Globus pallidus (tissue), 1 donor: Measurements from ENCODE around the gene EEA1.
A peak's percentile ranks its signal among the peaks of the same experiment; 100 is the strongest.
"Not testable (repeated sequence)": the region's sequence is repeated elsewhere in the genome, so short reads cannot be mapped to it uniquely, and the experiment has no call there.

ENCODE experiments used
- DNase-seq: peaks from one replicate; pipeline ENCODE4 v3.0.0-alpha.2; 2015; ENCODE audit warnings: low spot score

The EEA1 gene

GRCh38 chr12:92928962-92929915 is at the start of gene EEA1:
EEA1 (minus strand) TSS chr12:92929295; CDS start chr12:92929066, 229 bp downstream.
- DNase-seq: peak; percentile 98

GRCh38 chr12:92978607-92979006 is 49.5 kb upstream of the EEA1 start:
- no peak for DNase-seq

- DNase-seq: no peak
Measured at GRCh38 chr12:92977326-92977725, 48.2 kb upstream of the EEA1 start.

- no peak for DNase-seq
Measured at GRCh38 chr12:92974759-92975158, 45.7 kb upstream of the EEA1 start.

- DNase-seq: no peak
Measured at GRCh38 chr12:92973614-92974013, 44.5 kb upstream of the EEA1 start.

GRCh38 chr12:92971859-92972524 is 42.9 kb upstream of the EEA1 start:
- DNase-seq: no peak

- no peak for DNase-seq
Measured at GRCh38 chr12:92968176-92968813, 39.2 kb upstream of the EEA1 start.

GRCh38 chr12:92964378-92964777 is 35.3 kb upstream of the EEA1 start:
- DNase-seq: not testable (repeated sequence)

GRCh38 chr12:92961949-92962348 is 32.9 kb upstream of the EEA1 start:
- DNase-seq: no peak

GRCh38 chr12:92955997-92956663 is 27.0 kb upstream of the EEA1 start:
- no peak for DNase-seq

- DNase-seq: no peak
Measured at GRCh38 chr12:92953747-92954146, 24.7 kb upstream of the EEA1 start.

- no peak for DNase-seq
Measured at GRCh38 chr12:92952394-92952793, 23.3 kb upstream of the EEA1 start.

- DNase-seq: no peak
Measured at GRCh38 chr12:92951006-92951405, 21.9 kb upstream of the EEA1 start.

- no peak for DNase-seq
Measured at GRCh38 chr12:92950011-92950410, 20.9 kb upstream of the EEA1 start.

GRCh38 chr12:92949466-92949865 is 20.4 kb upstream of the EEA1 start:
- DNase-seq: no peak

GRCh38 chr12:92947589-92948215 is 18.6 kb upstream of the EEA1 start:
- no peak for DNase-seq

GRCh38 chr12:92945659-92946220 is 16.6 kb upstream of the EEA1 start:
- DNase-seq: no peak

GRCh38 chr12:92943482-92944250 is 14.6 kb upstream of the EEA1 start:
- DNase-seq: no peak

GRCh38 chr12:92942905-92943304 is 13.8 kb upstream of the EEA1 start:
- DNase-seq: no peak

GRCh38 chr12:92939116-92939515 is 10.0 kb upstream of the EEA1 start:
- DNase-seq: no peak

GRCh38 chr12:92938638-92939037 is 9.5 kb upstream of the EEA1 start:
- no peak for DNase-seq
